Measurements from ENCODE around the gene MTHFD2L. TPM values are rescaled to one million over a fixed set of nuclear protein-coding genes. Genes with fewer than 3 reads are reported as not detected.

The MTHFD2L gene
- polyA plus RNA-seq, 1 donor from 2014 or later = 43.5 TPM

- TF ChIP-seq SMC3 (conservative IDR thresholded peaks at IDR 0.05; ENCODE audit: poor library complexity) = no peak
- no peak for TF ChIP-seq MXI1 (conservative IDR thresholded peaks at IDR 0.05; ENCODE audit: poor library complexity, severe bottlenecking)
- TF ChIP-seq REST (IDR thresholded peaks at IDR 0.05; ENCODE audit: borderline replicate concordance) = no peak
- TF ChIP-seq, protein P1, sequence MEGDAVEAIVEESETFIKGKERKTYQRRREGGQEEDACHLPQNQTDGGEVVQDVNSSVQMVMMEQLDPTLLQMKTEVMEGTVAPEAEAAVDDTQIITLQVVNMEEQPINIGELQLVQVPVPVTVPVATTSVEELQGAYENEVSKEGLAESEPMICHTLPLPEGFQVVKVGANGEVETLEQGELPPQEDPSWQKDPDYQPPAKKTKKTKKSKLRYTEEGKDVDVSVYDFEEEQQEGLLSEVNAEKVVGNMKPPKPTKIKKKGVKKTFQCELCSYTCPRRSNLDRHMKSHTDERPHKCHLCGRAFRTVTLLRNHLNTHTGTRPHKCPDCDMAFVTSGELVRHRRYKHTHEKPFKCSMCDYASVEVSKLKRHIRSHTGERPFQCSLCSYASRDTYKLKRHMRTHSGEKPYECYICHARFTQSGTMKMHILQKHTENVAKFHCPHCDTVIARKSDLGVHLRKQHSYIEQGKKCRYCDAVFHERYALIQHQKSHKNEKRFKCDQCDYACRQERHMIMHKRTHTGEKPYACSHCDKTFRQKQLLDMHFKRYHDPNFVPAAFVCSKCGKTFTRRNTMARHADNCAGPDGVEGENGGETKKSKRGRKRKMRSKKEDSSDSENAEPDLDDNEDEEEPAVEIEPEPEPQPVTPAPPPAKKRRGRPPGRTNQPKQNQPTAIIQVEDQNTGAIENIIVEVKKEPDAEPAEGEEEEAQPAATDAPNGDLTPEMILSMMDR (IDR thresholded peaks at IDR 0.05; ENCODE audit: poor library complexity, severe bottlenecking) = no peak
- TF ChIP-seq TAF1 (IDR thresholded peaks at IDR 0.05; ENCODE audit: low read depth) = no peak
- no peak for TF ChIP-seq POLR2AphosphoS5 (IDR thresholded peaks at IDR 0.05)
- no peak for TF ChIP-seq EZH2 (IDR thresholded peaks at IDR 0.05; ENCODE audit: borderline replicate concordance, insufficient read depth, low read length, poor library complexity, severe bottlenecking)
- TF ChIP-seq EP300 (conservative IDR thresholded peaks at IDR 0.05; ENCODE audit: poor library complexity, severe bottlenecking) = no peak
- no peak for TF ChIP-seq RAD21 (conservative IDR thresholded peaks at IDR 0.05)
- no peaks in the 10 kb centered on the region for H3K79me2 ChIP-seq (replicated peaks; ENCODE audit: insufficient read depth, low read length)
These were observed 134.4 kb downstream of the MTHFD2L start for GRCh38 chr4:74292111-74292870.

GRCh38 chr4:74293558-74293957, 135.6 kb downstream of the MTHFD2L start:
- Histone ChIP-seq H2AFZ (ENCODE audit: low read depth, low read length) (no peak overlapping the region), H4K20me1 (ENCODE audit: insufficient read depth) (no peaks in the 10 kb centered on the region), H3K79me2 (replicated peaks; ENCODE audit: insufficient read depth, low read length) (no peaks in the 10 kb centered on the region), H3K9me3 (ENCODE audit: low read length) (no peaks in the 10 kb centered on the region), H3K9ac (ENCODE audit: low read length) (no peak overlapping the region), H3K27me3 (ENCODE audit: insufficient read depth, low read depth, low read length) (no peaks in the 10 kb centered on the region), H3F3A (ENCODE audit: insufficient read depth, low read length, poor library complexity, severe bottlenecking) (no peaks in the 10 kb centered on the region), H3K4me3 (ENCODE audit: low read length) (no peak overlapping the region), H3K27ac (ENCODE audit: low read length) (no peak overlapping the region), H3K9me2 (ENCODE audit: insufficient read depth, low read length) (no peaks in the 10 kb centered on the region), H3K36me3 (ENCODE audit: insufficient read depth, low read length) (no peaks in the 10 kb centered on the region), H3K4me2 (ENCODE audit: low read length) (no peak overlapping the region)
- TF ChIP-seq, protein P1 (IDR thresholded peaks at IDR 0.05; ENCODE audit: poor library complexity, severe bottlenecking) = no peak
- TF ChIP-seq MXI1 (conservative IDR thresholded peaks at IDR 0.05; ENCODE audit: poor library complexity, severe bottlenecking) (no peak), EZH2 (IDR thresholded peaks at IDR 0.05; ENCODE audit: borderline replicate concordance, insufficient read depth, low read length, poor library complexity, severe bottlenecking) (no peak), POLR2AphosphoS5 (IDR thresholded peaks at IDR 0.05) (no peak), REST (IDR thresholded peaks at IDR 0.05; ENCODE audit: borderline replicate concordance) (no peak), TAF1 (IDR thresholded peaks at IDR 0.05; ENCODE audit: low read depth) (no peak), RAD21 (conservative IDR thresholded peaks at IDR 0.05) (no peak), EP300 (conservative IDR thresholded peaks at IDR 0.05; ENCODE audit: poor library complexity, severe bottlenecking) (no peak), SMC3 (conservative IDR thresholded peaks at IDR 0.05; ENCODE audit: poor library complexity) (no peak)

More at GRCh38 chr4:74292111-74292870, 134.4 kb downstream of the MTHFD2L start:
- Histone ChIP-seq H4K20me1 (ENCODE audit: insufficient read depth) (no peaks in the 10 kb centered on the region), H3K4me2 (ENCODE audit: low read length) (no peak overlapping the region), H3K36me3 (ENCODE audit: insufficient read depth, low read length) (no peaks in the 10 kb centered on the region), H3K9me3 (ENCODE audit: low read length) (no peaks in the 10 kb centered on the region), H2AFZ (ENCODE audit: low read depth, low read length) (no peak overlapping the region), H3K4me3 (ENCODE audit: low read length) (no peak overlapping the region), H3K27ac (ENCODE audit: low read length) (no peak overlapping the region), H3K9me2 (ENCODE audit: insufficient read depth, low read length) (no peaks in the 10 kb centered on the region), H3K27me3 (ENCODE audit: insufficient read depth, low read depth, low read length) (no peaks in the 10 kb centered on the region), H3K9ac (ENCODE audit: low read length) (no peak overlapping the region), H3F3A (ENCODE audit: insufficient read depth, low read length, poor library complexity, severe bottlenecking) (no peaks in the 10 kb centered on the region)

All from neural cell (in vitro differentiated cells).